Transverse colon (tissue), 4 donors: ENCODE results near the gene BMP8A. TPM values are rescaled to one million over a fixed set of nuclear protein-coding genes. Genes with fewer than 3 reads are reported as not detected.
A peak's percentile ranks its signal among the peaks of the same experiment; 100 is the strongest.

ENCODE experiments used
- DNase-seq: peaks from one replicate; pipeline ENCODE4 v3.0.0-alpha.2; 2019
- H3K27ac ChIP-seq, 4 donors: fragments of 200-600 bp; sonication (generic); 2 replicates each; pipeline ENCODE4 v1.5.1; 2016 to 2018; ENCODE audit warnings: inconsistent platforms in 4 of 4
- H3K27me3 ChIP-seq: fragments of 200-600 bp; sonication (generic); 2 replicates; pipeline ENCODE4 v1.5.1; 2017; ENCODE audit warnings: inconsistent platforms
- H3K36me3 ChIP-seq, 4 donors: fragments of 200-600 bp; sonication (generic); 2 replicates each; pipeline ENCODE4 v1.5.1; 2017 to 2019; ENCODE audit warnings: inconsistent platforms in 4 of 4
- H3K4me1 ChIP-seq, 4 donors: fragments of 200-600 bp; sonication (generic); 2 replicates each; pipeline ENCODE4 v1.5.1; 2017 to 2020; ENCODE audit warnings: inconsistent platforms in 4 of 4
- H3K4me3 ChIP-seq, 4 donors: fragments of 200-600 bp; sonication (generic); 1 replicate in 1 of 4; 2 replicates in 3 of 4; pipeline versions ENCODE4 v1.5.1 to v1.6.1; 2017 to 2019; ENCODE audit warnings: inconsistent platforms in 4 of 4
- H3K9me3 ChIP-seq, 2 donors: fragments of 200-600 bp; sonication (generic); 2 replicates each; pipeline ENCODE4 v1.5.1; 2017 to 2019; ENCODE audit warnings: inconsistent platforms in 2 of 2
- CTCF ChIP-seq, 5 experiments: fragments of 200-600 bp in 3 of 5; fragments of 450-650 bp in 2 of 5; sonication (generic) in 3 of 5; IDR thresholded peaks; 1 replicate in 2 of 5; 2 replicates in 3 of 5; pipeline ENCODE4 v1.5.1; 2016 to 2017; ENCODE audit warnings: antibody characterized with exemption in 5 of 5, inconsistent platforms in 3 of 5, mild to moderate bottlenecking in 2 of 5, moderate library complexity in 1 of 5
- EP300 ChIP-seq: sonication (generic); formaldehyde crosslinking; IDR thresholded peaks from one replicate; pipeline ENCODE4 v1.6.1; 2017; ENCODE audit warnings: antibody characterized with exemption, low read depth
- POLR2A ChIP-seq: fragments of 450-650 bp; IDR thresholded peaks from one replicate; pipeline ENCODE4 v1.6.1; 2016; ENCODE audit warnings: antibody characterized with exemption, mild to moderate bottlenecking, moderate library complexity
- POLR2AphosphoS5 ChIP-seq, 3 donors: sonication (generic); formaldehyde crosslinking; IDR thresholded peaks; one replicate each; pipeline ENCODE4 v1.6.1; 2016; ENCODE audit warnings: antibody characterized with exemption in 3 of 3
- WGBS, 2 donors: methylation state at CpG; one replicate each; pipeline ENCODE4 v1.1.5; 2018; ENCODE audit warnings: low coverage in 1 of 2; 5-methylcytosine and 5-hydroxymethylcytosine counted together
- in situ Hi-C, 4 donors: fragments of 200-750 bp; cut with MboI; loops; one replicate each; pipeline versions ENCODE4 v1.15.0 to v1.15.1; 2017; ENCODE audit warnings: low sequenced_read_pairs in 3 of 4, low pct_ligation_motif_present in 1 of 4, low pct_unique_long_range_greater_than_20kb in 1 of 4
- intact Hi-C: fragments of 100-400 bp; cut with DNase I; formaldehyde crosslinking; loops from one replicate; pipeline ENCODE4 v1.15.1; 2023; ENCODE audit warnings: low total_unique reads
- small RNA-seq, 4 donors: library from RNA; depleted of rRNA; stranded (forward); fragments of <200 nt; gene quantifications; one replicate each; pipeline ENCODE3, GENCODE V24; 2016
- total RNA-seq, 4 donors: library from RNA; depleted of rRNA; stranded (reverse); fragments of >200 nt; gene quantifications; one replicate each; pipeline ENCODE4 v1.1.0, GENCODE V29; 2016

Gene BMP8A
- total RNA-seq, 4 donors from 2014 or later, result 11.0 to 12.3 TPM; not detected in 2

- peak overlapping the region in 3 of 4 donors; percentile 83 to 97 (median 91) for H3K27ac ChIP-seq
- H3K4me3 ChIP-seq, result peak overlapping the region in 3 of 4 donors; percentile 72 to 92 (median 84)
- peaks cover 23 to 36% (median 28%) of the 10 kb centered on the region in 4 donors for H3K4me1 ChIP-seq
- no peaks in the 10 kb centered on the region for H3K27me3 ChIP-seq
- intact Hi-C loops (no loop called here), in situ Hi-C loops (no loop called here)
- H3K9me3 ChIP-seq, result no peaks in the 10 kb centered on the region
- no peak for DNase-seq
- H3K36me3 ChIP-seq, result peaks cover 0 to 33% (median 15%) of the 10 kb centered on the region in 4 donors
- 56 to 61% methylated on average over 8 to 12 of the region's 12 CpGs for WGBS, 2 donors
- TF ChIP-seq EP300 (no peak), POLR2AphosphoS5 (IDR thresholded peaks at IDR 0.05) (no peak), POLR2A (no peak), CTCF (IDR thresholded peaks at IDR 0.05) (no peak)
Observed at GRCh38 chr1:39573736-39574624, 82.5 kb downstream of the BMP8A start.

- Histone ChIP-seq H3K36me3 (peaks cover 0 to 26% (median 12%) of the 10 kb centered on the region in 4 donors), H3K4me3 (peak overlapping the region; percentile 72 to 97 (median 88)), H3K27me3 (no peaks in the 10 kb centered on the region), H3K27ac (peak overlapping the region; percentile 83 to 97 (median 90)), H3K4me1 (peaks cover 23 to 32% (median 28%) of the 10 kb centered on the region in 4 donors), H3K9me3 (no peaks in the 10 kb centered on the region)
- DNase-seq, result peak; percentile 31
- no peak for TF ChIP-seq POLR2AphosphoS5 (IDR thresholded peaks at IDR 0.05)
- no peak for TF ChIP-seq CTCF (IDR thresholded peaks at IDR 0.05)
- no peak for TF ChIP-seq EP300
- TF ChIP-seq POLR2A, result no peak
- intact Hi-C loops (no loop called here), in situ Hi-C loops (no loop called here)
- WGBS, 2 donors, result 16 to 20% methylated on average over 1 to 5 of the region's 5 CpGs
Observed at GRCh38 chr1:39574646-39575045, 83.2 kb downstream of the BMP8A start.

Small RNAs within 50 kb of the gene (small RNA-seq; reads per million reads assigned to genes)
- 5.3 to 19.5 (median 11.9) reads per million in 4 donors for gene SNORA55

Other genes with a start within 250 kb of the BMP8A start
- 100 to 1,000 TPM in 3 of 4 donors, 10 to 100 TPM in 1; 79.1 to 193 (median 142) TPM for gene PABPC4, start 85.2 kb downstream of the BMP8A start, total RNA-seq
- 10 to 100 TPM in 1 of 4 donors, 1 to 10 TPM in 3; 1.2 to 12.1 (median 2.5) TPM for gene HEYL, start 148.0 kb downstream of the BMP8A start, total RNA-seq
- not detected for gene NT5C1A, start 180.5 kb downstream of the BMP8A start, total RNA-seq
- gene HPCAL4, start 199.8 kb downstream of the BMP8A start, total RNA-seq, result under 1 TPM in 2 of 4 donors, not detected in 2; 0.14 to 0.16 TPM
- gene PPIE, start 247.2 kb downstream of the BMP8A start, total RNA-seq, result 10 to 100 TPM in 3 of 4 donors, 1 to 10 TPM in 1; 9.8 to 43.3 (median 23.5) TPM